Cardiac fibroblast (primary cell): ENCODE data around the gene FAM110A.

Source experiments
- DNase-seq, 2 donors: peaks; one replicate each; pipeline versions ENCODE4 v3.0.0 to v3.0.0-alpha.2; 2010; ENCODE audit warnings: low read depth in 2 of 2
- H3K4me3 ChIP-seq, 2 donors: replicated peaks in 1 of 2; 1 replicate in 1 of 2; 2 replicates in 1 of 2; pipeline ENCODE4 v1.5.1; 2011; ENCODE audit warnings: low read depth in 2 of 2, low read length in 2 of 2, mild to moderate bottlenecking in 2 of 2, moderate library complexity in 1 of 2
- CTCF ChIP-seq: IDR thresholded peaks from one replicate; pipeline ENCODE4 v1.5.1; 2011; ENCODE audit warnings: low read depth, mild to moderate bottlenecking, low read length, inconsistent platforms

FAM110A gene

GRCh38 chr20:860891-861290 lies 27.4 kb downstream of the FAM110A start:
- no peak overlapping the region for H3K4me3 ChIP-seq
- no peak for DNase-seq
- TF ChIP-seq CTCF = no peak

GRCh38 chr20:865440-865839 lies 31.9 kb downstream of the FAM110A start:
- TF ChIP-seq CTCF = no peak
- H3K4me3 ChIP-seq = no peak overlapping the region
- DNase-seq = no peak

GRCh38 chr20:868279-868678 lies 34.8 kb downstream of the FAM110A start:
- H3K4me3 ChIP-seq = no peak overlapping the region
- no peak for DNase-seq
- TF ChIP-seq CTCF = no peak

- TF ChIP-seq CTCF = no peak
- DNase-seq = no peak
- no peak overlapping the region for H3K4me3 ChIP-seq
Measured at GRCh38 chr20:869606-870005, 36.1 kb downstream of the FAM110A start.

- H3K4me3 ChIP-seq = no peak overlapping the region
- DNase-seq = no peak
- no peak for TF ChIP-seq CTCF
Measured at GRCh38 chr20:870758-871157, 37.2 kb downstream of the FAM110A start.

- H3K4me3 ChIP-seq = no peak overlapping the region
- DNase-seq = no peak
- TF ChIP-seq CTCF = no peak
Measured at GRCh38 chr20:871436-871835, 37.9 kb downstream of the FAM110A start.

- no peak for TF ChIP-seq CTCF
- no peak overlapping the region for H3K4me3 ChIP-seq
- no peak for DNase-seq
Measured at GRCh38 chr20:871948-872347, 38.4 kb downstream of the FAM110A start.
